Nucleus accumbens (tissue), 56 donors: Measurements from ENCODE around the gene BICD2.

Experiments
- DNase-seq, 56 donors: peaks; one replicate each; lab custom pipeline; 2025; lab: John Stamatoyannopoulos, UW

The BICD2 gene

DNA sequence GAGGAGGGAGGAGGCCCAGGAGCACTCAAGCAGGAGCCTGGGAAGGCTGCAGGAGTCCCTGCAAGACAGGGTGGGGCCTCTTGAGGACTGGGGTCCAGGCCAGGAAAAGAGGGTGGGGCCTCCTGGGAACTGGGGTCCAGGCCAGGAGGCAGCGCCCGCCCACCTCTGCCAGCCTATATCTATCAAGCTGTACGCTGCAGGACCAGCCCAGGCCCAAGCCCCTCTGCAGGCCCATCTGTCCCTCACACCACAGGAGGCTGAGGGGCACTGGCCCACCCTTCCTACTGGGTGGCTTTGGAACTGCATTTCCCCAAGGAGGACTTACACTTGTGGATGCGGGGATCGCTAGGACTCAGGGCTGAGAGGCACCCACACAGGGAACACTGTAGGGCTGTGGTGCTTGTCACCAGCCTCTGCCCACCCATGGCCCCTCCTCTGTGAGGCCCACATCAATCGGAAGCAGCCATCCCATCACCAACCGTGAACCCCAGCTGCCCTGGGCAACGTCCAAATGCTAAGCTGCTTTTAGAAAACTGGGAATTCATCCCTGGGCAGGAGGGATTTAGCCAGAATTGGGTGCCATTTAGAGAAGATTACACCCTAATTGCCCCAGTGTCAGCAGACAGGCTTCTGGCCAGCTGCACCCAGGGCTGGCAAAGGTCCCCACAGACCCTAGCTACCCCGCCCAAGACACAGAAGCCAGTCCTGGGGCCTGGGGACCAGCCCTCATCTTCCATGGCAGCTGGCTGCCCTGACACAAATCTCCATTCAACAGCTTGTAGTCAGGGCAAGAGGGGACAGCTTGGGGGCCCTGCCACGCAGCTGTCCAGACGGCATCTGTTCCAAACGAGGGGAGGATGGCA, 15.3 kb downstream of the BICD2 start:
- peak in 50 of 56 donors; percentile 14 to 92 (median 73) for DNase-seq

DNA sequence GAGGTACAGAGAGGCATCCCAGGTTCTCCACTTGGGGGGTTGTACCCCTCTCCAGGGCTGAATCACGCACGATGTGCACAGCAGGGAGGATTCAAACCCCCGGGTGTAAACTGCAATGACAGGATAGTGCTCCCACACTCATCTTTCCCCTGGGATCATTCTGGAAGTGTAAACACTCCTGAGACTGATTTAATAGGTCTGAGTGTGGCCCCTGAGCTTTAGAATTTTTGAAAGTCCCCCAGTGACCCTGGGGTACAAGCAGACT, 16.5 kb downstream of the BICD2 start:
- DNase-seq = no peak

DNA sequence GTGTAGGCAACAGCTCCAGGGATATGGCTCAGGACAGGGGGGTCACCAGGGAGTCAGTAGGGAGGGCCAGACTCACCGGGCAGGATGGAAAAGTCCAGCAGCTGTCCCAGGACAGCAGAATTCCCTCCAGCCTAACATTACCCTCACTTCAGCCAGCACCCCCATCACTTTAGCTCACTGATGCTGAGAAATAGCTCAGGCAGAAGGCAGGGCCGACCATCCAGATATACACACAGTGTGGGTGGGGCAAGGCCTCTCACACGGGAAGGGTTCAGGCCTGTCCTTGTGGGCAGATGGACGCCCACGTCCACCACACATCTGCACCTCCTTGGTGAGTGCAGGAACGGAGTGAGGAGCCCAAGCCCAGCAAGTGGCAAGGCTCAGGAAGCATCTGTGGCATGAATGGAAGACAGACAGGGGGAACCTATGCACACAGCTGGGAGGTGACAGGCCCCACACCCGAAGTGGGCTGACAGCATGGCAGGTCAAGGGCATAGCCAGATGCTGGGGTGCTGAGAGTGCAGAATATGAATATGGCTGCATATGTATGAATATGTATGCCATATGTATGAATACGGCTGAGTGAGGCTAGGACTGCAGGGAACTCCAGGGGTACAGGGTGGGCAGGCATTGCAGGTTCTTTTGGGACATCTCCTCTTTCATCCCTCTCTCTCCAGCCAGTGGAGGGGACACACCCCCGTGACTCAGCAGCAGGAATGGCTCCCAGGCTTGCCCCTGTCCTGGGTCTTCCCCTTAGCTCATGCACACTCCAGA, 17.0 kb downstream of the BICD2 start:
- no peak for DNase-seq

DNA sequence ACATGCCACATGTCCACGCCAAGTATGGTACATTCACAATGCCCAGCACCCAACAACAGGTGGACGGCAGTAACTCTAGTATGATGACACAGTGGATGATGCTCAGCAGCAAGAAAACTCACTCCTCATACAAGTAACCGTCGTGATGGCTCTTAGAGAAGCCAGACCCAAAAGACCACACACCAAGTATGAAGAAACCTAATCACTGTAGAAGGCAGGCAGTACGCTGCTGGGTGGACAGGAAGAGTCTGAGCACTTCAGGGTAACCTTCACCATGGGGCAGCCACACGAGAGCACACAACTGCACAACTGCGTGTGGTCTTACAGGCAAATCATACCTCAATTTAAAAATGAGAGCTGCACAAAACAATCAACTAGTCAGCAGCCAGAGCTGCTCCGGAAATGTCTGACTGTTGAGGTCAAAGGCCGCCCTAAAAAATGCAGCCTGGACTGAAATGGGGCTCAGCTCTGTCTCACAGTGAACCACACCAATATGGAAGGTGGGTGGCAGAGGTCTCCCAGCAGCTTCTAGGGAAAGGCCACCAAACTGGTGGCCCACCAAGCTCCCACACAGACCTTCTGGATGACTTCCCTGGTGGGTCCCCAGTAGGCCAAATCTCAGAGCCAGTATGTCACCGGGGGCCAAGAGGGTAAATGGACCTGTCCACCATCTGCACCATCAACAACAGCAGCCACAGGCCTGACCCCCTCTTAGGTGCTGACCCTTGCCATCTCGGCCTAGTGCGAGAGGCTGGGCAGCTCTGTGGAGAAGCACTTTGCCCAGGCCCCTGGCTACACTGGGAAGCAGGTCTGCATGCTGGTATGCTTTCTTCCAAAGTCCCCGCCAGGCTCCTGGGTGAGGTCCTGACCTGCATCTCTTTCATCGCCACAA, 17.8 kb downstream of the BICD2 start:
- no peak for DNase-seq

DNA sequence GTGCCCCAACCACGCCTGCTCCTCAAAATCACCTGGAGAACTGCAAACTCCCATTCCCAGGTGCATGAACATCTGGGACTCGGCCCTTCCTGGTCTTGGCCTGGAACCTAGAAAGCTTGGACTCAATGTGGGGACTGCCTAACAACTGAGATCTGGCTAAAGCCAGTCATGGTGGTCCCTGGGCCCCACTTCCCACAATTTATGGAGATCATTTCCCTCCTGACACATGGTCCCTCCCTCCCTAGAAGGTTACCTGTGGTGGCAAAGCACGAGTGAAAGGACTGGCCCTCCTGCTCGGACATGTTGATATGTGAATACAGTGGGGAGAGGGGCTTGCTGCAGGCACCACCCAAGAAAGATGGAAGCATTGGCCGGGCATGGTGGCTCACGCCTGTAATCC, 18.8 kb downstream of the BICD2 start:
- DNase-seq = no peak

DNA sequence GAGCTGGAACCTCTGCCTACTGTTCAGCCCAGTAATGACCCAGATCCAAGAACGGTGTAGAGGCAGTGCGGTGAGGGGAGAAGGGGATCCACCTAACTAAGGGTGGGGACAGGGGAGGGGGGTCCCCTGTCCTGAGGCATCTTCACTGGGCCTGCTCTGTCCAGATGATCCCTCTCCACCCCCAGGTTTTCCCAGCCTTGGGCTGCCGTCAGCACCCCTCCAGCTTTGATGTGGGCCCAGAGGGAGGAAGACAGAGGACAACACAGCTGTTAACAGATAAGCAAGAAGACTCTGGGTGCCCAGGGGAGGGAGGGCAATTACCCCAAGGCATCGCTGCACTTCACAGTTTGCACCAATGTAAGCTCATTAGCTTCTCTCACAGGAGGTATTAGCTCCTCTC, 19.3 kb downstream of the BICD2 start:
- no peak for DNase-seq

DNA sequence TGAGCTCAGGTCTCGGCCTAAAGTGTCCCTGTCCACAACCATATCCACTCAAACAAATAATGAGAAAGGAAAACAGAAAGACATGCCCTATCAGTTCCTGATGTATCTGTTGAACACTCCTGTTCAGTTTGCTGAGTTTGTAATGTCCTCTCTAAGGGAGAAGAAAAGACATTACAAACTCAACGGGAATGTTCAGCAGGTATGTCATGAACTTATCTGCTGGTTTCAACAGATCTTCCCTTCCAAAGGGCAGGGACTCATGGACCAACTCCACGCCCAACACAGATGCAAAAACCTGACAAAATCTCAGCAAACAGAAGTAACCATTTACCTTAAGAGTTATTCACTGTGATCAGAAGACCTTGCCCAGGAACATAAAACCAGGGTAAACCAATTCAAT, 23.7 kb downstream of the BICD2 start:
- no peak for DNase-seq

DNA sequence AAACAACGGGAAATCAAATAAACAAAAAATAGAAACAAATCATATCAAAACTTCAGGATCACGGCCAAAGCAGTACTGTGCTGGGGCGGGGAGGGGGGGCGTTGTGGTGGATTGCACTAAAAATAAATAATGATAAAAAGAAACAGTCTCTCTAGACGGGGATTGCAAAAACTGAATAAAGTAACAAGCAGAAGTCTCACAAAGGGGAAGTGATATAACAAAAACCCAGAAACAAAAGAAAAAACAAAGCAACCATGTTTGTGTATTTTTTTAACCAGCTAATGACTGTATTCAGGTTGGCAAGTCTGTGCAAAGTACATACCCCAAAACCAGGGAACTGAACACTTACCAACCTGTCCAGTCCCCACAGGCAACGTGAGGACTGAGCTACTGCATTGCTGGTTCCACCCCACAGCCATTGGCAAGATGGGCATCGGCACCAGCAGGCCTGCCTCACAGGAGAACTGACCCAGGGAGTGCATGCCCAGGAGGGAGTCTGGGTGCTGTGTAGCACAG, 24.1 kb downstream of the BICD2 start:
- DNase-seq = no peak

DNA sequence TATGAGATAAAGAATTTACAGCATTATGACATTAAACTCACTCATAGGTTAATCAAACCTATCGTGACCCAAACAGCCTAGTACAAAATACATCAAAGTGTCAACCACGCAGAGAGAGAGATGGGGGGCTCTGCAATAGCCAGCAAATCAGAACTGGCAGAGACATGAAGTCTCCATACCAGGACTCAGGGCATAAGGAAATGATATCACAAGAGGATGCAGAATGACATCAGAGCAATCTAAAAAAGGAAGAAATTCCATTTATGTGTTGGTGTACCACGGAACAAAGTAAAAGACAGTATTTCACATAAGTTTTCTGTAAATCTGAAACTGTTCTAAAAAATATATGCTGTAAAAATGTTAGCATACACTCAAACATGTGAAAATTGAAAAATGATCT, 24.6 kb downstream of the BICD2 start:
- DNase-seq = no peak

DNA sequence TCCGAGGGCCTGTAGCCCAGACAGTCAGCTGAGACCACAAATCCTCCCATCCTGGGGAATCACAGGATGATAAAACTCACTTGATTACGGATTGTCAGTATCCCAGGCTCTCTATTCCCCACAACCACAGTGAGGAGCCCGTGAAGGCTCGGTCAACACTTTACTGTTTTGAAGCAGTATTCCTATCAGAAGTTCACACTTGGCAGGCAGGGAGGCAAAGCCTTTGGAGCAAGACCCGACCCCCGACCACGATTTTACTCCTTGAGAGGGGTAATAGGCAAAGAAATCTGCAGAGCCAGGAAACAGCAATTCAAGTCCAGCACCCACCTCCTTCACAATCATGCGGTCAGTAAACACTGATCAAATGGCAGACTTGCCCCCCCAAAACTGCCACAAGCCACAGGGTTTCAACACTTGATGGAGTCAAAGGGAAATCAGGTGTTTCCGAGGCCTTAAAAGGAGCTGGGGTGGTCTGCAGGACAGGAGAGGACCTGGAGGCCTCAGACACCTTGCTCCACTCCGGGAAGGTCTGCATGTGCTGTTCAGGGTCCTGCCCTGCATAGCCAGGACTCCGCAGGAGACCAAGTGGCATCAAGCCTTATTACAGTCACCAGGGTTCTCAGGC, 25.2 kb downstream of the BICD2 start:
- DNase-seq = no peak

DNA sequence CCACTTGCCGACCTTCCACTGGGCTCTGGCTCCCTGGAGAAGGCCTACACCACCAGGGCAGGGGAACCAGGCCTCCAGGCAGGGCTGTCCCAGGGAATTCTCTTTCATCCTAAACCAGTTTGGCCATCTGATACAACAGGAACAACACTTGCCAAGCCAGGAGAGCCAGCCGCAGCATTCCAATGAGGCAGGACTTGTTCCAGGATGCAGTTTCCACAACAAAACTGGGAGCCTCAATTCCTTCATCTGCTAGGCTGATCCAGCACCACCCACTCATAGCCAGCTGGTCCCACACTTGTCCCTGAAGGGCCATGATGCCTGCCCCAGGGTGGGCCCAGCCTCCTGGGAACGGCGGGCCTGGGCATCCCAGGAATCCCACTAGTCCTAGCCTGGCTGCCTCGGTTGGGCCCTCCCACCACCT, 26.0 kb downstream of the BICD2 start:
- DNase-seq = peak in 15 of 56 donors; percentile 8 to 47 (median 24)

DNA sequence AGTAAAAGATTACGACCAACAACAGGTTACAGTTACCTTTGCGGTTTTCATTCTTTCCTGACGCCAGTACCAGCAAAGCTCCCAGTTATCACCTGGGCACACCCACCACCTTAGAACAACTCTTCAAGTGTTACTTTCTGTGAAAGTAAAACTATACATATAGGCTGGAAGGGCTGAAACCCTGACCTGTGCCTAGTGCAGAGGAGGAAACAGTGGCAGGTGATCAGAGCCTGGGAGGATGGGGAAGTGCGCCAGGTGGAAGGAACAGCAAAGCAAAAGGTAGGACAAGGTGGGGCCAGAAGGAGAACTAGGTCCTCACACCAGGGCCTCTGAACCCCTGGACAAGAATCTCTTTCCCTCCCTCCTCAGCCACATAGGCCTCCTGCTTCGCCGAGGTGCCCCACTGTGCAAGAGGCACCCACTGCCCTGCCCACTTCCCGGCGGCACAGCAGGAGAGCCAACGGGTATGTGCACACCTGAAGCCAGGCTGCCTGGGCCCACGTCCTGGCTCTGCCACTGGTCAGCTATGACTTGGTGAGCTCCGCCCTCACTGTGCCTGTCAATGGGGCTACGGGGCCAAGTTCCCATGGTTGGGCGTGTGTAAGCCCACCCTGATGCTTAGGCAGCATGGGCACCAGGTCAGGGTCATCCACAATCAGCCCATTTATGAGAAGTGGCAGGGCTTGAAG, 26.9 kb downstream of the BICD2 start:
- no peak for DNase-seq

DNA sequence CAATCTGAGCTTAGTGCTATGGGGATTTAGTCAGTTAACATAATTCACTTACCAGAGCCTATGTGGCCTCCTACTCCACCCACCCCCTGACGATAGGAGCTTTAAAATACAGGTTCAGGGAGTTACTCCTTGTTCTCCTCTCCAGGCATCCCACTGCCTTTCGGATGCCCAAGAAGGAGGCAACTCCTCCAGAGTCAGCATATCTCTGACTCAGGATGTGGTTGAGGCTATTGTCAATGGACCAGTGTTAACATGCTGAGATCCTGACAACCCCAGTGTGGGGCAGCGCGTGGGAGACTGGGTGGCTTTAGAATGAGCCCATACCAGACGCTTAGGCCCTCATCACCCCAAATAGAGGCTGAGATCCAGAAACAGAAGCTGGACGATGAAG, 27.4 kb downstream of the BICD2 start:
- peak in 1 of 56 donors; percentile 7 for DNase-seq

DNA sequence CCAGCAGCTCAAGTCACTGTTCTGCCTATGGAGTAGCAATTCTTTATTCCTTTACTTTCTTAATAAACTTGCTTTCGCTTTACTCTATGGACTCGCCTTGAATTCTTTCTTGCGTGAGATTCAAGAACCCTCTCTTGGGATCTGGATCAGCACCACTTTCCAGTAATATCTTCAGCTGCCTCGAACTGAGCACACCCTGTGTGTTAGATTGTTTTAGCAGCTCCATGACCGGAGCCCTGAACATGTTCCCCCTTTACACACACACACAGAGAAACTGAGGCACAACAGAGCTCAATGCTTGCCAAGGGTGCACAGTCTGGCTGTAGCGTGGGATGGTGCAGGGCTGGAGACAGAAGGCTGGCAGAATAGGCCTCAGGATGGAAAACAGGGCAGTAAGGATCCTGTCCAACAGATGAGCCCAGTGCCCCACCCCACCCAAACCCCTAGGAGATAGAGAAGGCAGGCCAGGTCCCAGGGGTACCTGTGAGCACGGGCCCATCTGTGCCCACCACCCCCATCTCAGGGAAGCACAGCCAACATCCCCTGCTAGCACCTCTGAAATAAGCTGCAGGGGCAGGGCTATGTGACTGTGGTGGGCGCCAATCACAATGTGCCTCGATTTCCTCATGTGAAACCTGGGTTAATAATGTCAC, 27.9 kb downstream of the BICD2 start:
- DNase-seq = no peak

DNA sequence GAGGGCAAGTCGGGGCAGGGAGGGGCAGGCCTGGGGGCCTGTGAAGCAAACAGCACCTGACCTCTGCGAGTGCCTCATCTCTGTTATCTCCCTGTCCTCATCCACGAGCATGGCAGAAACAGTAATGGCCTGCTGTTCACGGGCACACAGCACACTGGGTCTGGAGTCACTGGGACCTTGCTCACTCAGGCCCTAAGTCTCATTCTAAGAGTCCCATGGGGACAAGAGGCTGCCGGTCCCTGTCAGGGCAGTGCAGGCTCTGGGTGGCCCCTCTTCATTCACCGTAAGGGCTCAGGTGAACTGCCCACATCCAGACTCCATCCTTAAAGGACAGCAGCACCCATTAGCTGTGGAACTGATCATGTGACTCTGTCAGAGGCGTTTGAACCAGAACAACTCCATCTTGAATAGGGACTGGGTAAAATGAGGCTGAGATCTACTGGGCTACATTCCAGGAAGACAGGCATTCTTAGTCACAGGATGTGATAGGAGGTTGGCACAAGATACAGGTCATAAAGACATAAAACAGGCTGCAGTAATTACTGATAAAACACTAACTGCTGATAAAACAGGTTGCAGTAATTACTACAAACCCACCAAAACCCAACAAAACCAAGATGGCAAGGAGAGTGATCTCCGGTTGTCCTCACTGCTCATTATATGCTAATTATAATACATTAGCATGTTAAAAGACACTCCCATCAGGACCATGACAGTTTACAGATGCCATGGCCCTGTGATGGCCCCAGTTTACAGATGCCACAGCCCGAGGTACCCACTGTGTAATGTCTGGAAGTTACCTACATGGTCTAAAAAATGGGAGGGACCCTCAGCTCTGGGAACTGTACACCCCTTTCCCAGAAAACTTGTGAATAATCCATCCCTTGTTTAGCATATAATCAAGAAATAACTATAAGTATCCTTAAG, 28.7 kb downstream of the BICD2 start:
- no peak for DNase-seq

DNA sequence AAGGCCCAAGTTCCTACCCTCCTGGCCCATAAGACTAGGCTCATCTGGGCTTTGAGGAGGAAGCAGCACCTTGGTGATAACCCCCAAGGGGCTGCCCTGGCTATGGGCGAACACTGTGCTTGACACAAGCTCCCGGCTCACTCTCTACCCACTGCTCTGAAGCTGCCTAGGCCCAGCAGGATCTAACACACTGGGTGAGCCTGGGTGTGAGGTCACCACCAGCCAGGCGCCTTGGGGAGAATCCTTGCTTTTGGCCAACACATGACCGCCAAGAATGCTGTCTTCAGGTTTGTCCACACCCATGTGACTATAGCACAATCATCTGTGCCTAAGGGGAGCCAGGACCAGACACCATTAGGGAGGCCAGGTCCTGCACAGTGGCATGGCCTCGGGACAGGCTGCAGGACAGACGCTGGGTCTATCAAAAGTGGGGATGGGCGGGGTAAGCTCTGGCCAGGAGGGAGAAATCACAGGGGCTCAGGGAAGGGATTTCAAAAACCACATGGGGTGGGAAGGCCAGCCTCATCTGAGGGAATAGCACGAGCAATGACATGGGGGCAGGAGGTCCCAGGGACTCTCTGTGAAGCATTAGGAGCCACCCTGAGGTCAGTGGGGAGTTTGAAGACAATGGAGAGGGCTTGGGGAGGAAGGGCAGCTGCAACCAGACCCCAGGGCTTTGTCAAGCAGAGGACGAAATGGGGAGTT, 29.6 kb downstream of the BICD2 start:
- no peak for DNase-seq

DNA sequence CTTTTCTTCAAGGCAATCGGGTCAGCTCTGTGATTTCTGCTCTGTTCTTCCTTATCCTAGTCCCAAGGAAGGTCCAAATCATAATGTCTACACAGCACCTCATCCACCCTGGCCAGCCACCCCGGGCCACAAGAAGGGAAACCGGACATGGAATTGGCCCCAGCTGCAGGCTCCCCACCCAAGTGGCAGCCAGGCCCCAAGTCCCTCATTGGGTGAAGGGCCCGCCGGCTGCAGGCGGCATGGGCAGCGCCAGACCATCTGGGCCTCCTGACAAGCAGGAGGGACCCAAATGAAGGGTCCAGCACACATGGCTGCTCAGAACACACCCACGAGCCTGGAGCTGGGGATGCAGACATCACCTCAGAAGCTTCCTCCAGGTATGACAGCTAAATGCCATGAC, 33.7 kb downstream of the BICD2 start:
- no peak for DNase-seq

DNA sequence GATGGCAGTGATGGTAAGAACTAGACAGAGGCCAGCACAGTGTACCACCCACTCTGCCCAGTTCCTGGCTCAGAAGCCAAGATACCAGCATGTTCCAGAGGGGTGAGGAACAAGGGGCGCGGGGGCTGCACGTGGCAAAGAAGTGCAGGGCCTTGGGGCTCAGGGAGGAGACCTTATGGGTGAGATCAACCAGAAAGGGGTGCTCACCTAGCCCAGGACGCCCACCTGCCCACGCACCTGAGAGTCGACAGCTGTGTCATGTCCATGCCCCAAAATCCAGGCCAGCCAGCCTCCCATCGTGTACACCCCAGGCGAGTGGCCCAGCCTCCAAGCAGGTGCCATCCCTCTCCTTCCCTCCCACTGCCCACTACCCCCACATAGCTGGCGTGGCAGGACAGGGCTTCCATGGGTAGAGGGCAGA, 34.9 kb downstream of the BICD2 start:
- DNase-seq = no peak
